HEK293T (cell line): ENCODE measurements around the gene AARS1.

Experiments
- BHLHE40 ChIP-seq: fragments of 450-650 bp; IDR thresholded peaks from 2 replicates; pipeline ENCODE4 v1.6.1; 2016; ENCODE audit warnings: mild to moderate bottlenecking, moderate library complexity, borderline replicate concordance
- CTBP1 ChIP-seq: fragments of 450-650 bp; IDR thresholded peaks from 2 replicates; pipeline ENCODE4 v1.6.1; 2016; ENCODE audit warnings: borderline replicate concordance
- ELF4 ChIP-seq: fragments of 450-650 bp; IDR thresholded peaks from 2 replicates; pipeline ENCODE4 v1.6.1; 2017; ENCODE audit warnings: antibody characterized with exemption
- FOXM1 ChIP-seq: fragments of 450-650 bp; IDR thresholded peaks from 2 replicates; pipeline ENCODE4 v1.6.1; 2017; ENCODE audit warnings: mild to moderate bottlenecking, borderline replicate concordance
- HDGF ChIP-seq: fragments of 450-650 bp; IDR thresholded peaks from 2 replicates; pipeline ENCODE4 v1.6.1; 2017; ENCODE audit warnings: antibody characterized with exemption, borderline replicate concordance
- LEF1 ChIP-seq: fragments of 450-650 bp; IDR thresholded peaks from 2 replicates; pipeline ENCODE4 v1.6.1; 2017; ENCODE audit warnings: mild to moderate bottlenecking, borderline replicate concordance
- NFRKB ChIP-seq: fragments of 450-650 bp; IDR thresholded peaks from 2 replicates; pipeline ENCODE4 v1.6.1; 2016; ENCODE audit warnings: mild to moderate bottlenecking, moderate library complexity
- SP1 ChIP-seq: fragments of 450-650 bp; IDR thresholded peaks from 2 replicates; pipeline ENCODE4 v1.6.1; 2017
- SUZ12 ChIP-seq: fragments of 450-650 bp; IDR thresholded peaks from 2 replicates; pipeline ENCODE4 v1.6.1; 2016; ENCODE audit warnings: mild to moderate bottlenecking
- TARDBP ChIP-seq: fragments of 450-650 bp; IDR thresholded peaks from 2 replicates; pipeline ENCODE4 v1.6.1; 2016
- ZNF384 ChIP-seq: fragments of 450-650 bp; IDR thresholded peaks from 2 replicates; pipeline ENCODE4 v1.6.1; 2016
- TF ChIP-seq, protein P1 (sequence below): fragments of 450-650 bp; IDR thresholded peaks from 2 replicates; pipeline ENCODE4 v1.6.1; 2016

DNA sequence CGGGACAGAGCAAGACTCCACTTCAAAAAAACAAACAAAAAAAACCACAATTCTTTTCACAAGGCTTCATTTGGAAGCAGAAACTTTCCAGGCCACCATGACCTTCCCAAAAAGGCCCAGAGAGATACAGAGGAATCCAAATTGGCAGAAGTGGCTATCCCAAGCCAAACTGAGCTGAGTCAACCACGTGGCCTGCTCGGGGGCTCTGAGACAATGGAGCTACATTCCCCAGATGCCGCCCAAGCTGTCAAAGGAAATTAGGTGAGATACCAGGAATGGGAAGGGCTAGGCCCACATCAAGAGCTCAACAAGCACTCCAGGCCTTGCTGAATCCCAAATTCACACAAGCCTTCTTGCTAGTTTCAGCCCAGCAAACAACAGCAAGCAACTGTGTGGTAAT lies 31.9 kb downstream of the AARS1 start:
- no peak for TF ChIP-seq BHLHE40
- no peak for TF ChIP-seq SUZ12
- TF ChIP-seq ELF4: no peak
- no peak for TF ChIP-seq TARDBP
- TF ChIP-seq FOXM1: no peak
- no peak for TF ChIP-seq NFRKB
- TF ChIP-seq SP1: no peak
- TF ChIP-seq, protein P1, sequence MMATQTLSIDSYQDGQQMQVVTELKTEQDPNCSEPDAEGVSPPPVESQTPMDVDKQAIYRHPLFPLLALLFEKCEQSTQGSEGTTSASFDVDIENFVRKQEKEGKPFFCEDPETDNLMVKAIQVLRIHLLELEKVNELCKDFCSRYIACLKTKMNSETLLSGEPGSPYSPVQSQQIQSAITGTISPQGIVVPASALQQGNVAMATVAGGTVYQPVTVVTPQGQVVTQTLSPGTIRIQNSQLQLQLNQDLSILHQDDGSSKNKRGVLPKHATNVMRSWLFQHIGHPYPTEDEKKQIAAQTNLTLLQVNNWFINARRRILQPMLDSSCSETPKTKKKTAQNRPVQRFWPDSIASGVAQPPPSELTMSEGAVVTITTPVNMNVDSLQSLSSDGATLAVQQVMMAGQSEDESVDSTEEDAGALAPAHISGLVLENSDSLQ: no peak
- no peak for TF ChIP-seq ZNF384
- no peak for TF ChIP-seq HDGF
- no peak for TF ChIP-seq CTBP1
- TF ChIP-seq LEF1: no peak
